GM21381 (cell line): ENCODE results near the gene WDR11.
A peak's percentile ranks its signal among the peaks of the same experiment; 100 is the strongest.

Experiments
- ATAC-seq: cut with Tn5 transposase; IDR thresholded peaks from one replicate; pipeline ENCODE4 v1.9.1; 2021; ENCODE audit warnings: mild to moderate bottlenecking, moderate library complexity; ENCODE audit not compliant: unreplicated experiment

Gene WDR11, protein sequence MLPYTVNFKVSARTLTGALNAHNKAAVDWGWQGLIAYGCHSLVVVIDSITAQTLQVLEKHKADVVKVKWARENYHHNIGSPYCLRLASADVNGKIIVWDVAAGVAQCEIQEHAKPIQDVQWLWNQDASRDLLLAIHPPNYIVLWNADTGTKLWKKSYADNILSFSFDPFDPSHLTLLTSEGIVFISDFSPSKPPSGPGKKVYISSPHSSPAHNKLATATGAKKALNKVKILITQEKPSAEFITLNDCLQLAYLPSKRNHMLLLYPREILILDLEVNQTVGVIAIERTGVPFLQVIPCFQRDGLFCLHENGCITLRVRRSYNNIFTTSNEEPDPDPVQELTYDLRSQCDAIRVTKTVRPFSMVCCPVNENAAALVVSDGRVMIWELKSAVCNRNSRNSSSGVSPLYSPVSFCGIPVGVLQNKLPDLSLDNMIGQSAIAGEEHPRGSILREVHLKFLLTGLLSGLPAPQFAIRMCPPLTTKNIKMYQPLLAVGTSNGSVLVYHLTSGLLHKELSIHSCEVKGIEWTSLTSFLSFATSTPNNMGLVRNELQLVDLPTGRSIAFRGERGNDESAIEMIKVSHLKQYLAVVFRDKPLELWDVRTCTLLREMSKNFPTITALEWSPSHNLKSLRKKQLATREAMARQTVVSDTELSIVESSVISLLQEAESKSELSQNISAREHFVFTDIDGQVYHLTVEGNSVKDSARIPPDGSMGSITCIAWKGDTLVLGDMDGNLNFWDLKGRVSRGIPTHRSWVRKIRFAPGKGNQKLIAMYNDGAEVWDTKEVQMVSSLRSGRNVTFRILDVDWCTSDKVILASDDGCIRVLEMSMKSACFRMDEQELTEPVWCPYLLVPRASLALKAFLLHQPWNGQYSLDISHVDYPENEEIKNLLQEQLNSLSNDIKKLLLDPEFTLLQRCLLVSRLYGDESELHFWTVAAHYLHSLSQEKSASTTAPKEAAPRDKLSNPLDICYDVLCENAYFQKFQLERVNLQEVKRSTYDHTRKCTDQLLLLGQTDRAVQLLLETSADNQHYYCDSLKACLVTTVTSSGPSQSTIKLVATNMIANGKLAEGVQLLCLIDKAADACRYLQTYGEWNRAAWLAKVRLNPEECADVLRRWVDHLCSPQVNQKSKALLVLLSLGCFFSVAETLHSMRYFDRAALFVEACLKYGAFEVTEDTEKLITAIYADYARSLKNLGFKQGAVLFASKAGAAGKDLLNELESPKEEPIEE

DNA sequence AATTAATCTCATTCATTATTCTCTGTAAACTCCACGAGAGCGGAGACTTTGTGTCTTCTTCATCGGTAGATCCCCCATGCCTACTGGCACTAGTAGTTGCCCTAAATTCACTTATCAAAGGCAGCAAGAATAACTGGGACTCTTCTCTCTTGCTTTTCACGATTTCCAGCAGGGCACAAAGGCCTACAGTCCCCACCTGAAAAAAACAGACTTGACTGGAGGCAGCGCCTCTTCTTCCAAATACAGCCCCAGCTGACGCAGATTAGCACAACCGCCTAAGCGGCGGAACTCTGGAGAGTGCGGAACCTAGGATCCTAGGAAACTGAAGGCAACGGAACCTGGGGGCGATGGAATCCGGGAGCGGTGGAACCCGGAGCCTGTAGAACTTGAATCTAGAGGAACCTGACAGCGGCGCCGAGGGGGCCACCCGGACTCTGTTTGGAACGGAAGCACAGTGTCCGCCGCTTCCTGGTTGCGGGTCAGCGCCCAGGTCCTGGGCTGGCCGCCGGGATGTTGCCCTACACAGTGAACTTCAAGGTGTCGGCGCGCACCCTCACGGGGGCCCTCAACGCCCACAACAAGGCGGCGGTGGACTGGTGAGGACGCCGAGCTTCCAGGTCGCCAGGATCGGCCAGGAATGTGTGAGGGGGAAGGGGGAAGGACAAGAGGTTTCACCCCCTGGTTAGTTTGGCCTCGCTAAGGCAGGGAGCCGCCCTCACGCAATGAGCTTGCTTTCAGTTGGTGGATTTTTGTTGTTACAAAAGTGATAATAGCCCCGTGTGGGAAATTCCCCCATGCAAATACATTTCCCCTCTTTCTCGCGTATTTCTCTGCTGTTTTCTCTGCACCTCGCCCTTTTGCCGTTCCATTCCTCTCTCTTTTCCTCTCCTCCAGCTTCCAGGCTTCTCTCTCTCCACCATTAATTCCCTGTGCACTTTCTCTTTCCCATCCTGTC, at the start of gene WDR11:
WDR11 (plus strand) TSS at position 452 of the 955 bp plus-strand sequence; CDS start at position 511, 59 bp downstream.
- ATAC-seq: peak; percentile 98

GRCh38 chr10:120802935-120803334, 48.2 kb upstream of the WDR11 start:
- no peak for ATAC-seq

DNA sequence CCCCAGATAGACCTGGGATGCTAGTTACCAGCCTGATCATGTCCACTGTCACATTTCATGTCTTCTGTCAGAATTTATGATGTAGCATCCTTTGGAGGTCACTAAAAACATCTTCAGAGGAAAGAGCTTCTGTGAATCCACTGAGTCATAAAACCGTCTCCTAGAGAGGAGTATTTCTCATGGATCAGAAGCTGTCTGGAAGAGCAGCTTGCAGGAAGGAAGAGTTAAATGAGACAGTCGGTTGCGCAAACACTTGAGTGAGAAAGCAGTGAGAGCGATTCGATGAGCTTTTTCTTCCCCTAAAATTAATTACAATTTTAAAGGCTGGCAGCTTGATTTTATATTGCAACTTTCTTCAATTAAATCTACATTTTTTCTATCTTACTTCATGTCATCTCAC, 47.2 kb upstream of the WDR11 start:
- ATAC-seq: no peak

DNA sequence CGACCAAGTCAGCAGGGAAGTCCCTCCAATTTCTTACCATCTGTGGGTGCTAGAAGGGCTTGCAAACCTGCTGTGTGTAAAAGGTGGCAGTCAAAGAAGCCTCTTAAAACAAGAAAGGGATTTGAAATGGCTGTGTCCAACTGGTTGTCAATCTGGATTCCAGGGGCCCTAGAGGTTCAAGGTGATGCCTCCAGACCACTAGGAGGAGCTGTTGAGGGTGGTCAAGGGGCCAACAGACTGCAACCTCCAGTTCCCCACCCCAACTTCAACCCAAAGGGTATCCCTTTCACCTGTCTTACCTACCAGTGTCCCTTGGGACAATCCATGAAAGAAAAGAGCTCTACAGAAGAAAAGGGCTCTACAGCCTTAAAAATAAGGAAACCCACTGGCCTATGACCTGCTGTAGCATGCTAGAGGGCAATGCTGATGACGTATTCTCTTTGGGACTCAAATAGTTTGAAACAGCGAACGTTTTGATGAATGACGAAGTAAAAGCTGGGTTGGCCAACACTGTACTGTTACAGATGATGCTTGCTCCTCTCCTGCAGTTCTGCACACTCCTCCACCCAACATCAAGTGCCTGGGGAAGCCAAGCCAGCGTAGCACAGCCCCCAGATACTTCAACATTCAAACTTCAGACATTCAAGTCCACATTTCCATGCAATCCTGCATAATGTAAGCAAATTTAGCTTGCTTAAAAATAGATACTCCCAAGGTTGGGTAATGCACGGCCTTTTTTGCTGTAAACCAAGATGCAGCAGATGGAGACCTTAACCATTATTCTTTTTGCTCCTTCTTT, 45.9 kb upstream of the WDR11 start:
- ATAC-seq: no peak

GRCh38 chr10:120806081-120806480, 45.1 kb upstream of the WDR11 start:
- ATAC-seq: no peak

DNA sequence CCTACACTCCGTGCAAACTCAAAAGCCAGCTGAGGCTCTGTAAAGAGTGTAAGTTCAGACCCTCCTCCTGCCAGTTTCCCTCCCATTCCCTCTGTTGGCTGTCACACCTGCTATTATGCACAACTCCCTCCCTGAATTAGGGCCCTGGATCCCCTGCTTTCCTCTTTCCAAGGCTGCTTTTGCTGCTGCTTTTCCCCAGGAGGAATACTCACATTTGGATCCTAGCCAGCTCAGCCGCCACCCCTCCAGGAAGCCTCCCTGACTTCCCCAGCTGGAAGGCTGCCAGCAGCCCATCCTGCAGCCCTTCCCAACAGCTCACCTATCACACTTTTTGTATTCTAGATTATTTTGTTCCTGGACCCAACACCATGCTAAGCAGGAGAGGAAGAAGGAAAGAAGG, 40.9 kb upstream of the WDR11 start:
- no peak for ATAC-seq

DNA sequence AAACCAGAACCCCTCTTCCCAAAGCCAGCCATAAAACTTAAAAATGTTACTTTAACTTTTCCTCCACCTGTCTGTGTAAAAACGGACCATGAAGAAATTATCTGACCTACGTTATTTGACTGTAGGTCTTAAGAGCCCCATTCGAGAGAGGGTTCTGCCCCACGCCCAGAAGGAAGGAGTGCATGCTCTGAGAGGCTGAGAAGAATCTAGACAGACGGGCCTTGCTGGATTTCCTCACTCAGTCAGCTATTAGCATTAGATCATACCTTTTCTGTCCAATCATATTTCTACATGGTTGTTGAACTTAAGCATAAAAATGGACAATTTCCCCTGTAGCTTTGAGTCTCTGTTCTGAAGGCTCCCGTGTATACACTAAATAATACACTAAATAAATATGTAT, 38.1 kb upstream of the WDR11 start:
- no peak for ATAC-seq

- no peak for ATAC-seq
These were observed 32.9 kb upstream of the WDR11 start for GRCh38 chr10:120818301-120818700.

DNA sequence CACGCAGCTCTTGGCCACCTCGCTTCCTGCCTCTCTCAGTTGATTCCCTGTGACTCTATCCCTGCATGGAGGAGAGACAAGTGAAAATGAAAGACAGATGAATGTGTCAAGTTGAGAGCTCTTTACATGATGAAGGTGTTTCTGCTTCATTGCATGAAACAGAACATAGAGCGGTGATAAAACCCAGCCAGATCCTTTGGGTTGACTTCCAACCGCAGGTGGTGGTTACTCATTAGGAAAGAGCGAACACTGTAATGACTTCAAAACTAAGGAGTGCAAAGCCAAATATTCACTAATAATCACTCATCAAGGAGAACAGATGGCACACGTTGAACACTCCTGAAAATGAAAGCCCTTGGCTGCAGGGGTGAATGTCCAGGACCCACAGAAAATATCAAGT, 31.8 kb upstream of the WDR11 start:
- no peak for ATAC-seq

- ATAC-seq: no peak
These were observed 27.9 kb upstream of the WDR11 start for GRCh38 chr10:120823266-120823665.

DNA sequence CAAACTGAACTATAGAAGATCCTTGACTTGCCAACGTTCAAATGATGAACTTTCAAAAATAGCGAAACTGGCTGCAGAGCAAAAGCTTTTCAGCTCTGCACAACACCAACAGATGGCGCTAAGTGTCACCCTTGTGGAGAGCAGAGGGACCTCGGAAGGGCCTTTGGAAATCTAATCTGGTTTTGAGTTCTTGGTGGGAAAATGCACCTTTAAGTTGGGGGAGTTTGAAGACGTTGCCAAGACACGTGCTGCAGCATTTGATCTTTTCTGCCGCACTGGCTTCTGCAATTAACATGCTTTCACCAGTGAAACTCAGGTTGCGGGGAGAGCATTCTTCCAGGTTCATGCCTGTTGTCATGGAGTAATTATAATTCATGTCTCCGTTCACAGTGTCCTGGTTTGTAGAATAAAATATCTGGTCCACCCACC, 26.3 kb upstream of the WDR11 start:
- no peak for ATAC-seq

DNA sequence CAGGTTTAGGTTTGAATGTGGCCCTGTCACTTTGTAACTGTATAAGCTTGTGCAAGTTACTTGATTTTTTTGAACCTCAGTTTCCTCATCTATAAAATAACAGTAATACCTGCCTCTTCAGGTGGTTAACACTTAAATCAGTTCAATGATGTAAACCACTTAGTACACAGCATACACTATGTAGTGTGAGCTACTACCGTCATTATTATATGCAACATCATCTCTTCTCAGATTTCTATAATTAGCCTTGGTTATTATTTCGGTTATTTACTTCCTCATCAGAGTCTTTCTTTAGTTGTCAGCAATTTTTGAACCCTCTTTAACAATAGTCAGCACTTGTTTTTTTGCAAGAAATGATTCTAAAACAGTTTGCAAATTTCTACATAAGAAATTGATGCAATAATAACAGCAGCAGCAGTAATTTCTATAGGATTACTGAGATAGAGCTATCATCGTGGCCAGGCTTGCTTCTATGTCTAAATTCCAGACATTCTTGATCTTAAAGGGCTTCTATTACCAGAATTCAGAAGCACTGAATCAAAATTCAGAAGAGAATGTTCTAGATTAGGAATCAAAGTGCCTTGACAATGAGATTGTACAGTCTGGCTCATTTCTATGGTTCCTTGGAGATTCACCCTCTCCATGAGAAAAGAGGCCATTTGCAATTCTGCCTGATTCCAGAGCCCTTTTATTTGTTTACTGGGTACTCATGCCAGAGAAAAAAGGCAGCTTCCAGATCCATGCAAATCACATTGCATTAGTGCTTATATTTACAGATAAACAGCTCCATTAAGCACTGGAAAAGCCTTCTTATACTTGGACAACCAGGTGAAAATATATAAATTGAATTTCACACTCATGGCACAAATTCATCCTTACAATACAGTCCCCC, 25.0 kb upstream of the WDR11 start:
- ATAC-seq: no peak

DNA sequence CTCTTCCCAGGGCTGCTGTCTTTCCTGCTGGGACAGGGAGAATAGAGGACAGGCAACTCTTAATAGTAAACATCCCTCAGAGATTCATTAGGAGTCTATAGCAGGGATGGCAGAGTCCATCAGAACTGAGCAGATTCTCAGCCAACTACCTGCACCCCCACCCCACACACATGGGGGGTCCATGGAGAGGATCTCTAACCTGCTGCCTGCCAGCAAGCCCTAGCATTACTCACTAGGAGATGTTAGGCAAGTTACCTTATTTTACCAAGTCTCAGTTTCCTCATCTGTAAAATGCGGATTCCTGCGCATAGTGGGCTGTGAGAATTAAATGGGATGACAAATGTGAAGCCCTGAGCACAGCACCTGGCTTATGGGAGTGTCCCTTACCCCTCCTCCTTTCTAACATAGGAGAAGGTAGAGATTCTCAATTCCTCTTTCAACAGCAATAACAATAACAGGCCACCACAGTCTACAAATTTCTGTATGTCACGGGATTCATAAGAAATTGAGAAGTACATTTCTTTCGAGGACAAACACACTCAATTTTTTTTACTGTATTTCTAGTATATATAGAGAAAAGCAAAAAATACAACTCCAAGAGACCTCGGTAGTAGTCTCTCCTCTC, 23.8 kb upstream of the WDR11 start:
- ATAC-seq: no peak

DNA sequence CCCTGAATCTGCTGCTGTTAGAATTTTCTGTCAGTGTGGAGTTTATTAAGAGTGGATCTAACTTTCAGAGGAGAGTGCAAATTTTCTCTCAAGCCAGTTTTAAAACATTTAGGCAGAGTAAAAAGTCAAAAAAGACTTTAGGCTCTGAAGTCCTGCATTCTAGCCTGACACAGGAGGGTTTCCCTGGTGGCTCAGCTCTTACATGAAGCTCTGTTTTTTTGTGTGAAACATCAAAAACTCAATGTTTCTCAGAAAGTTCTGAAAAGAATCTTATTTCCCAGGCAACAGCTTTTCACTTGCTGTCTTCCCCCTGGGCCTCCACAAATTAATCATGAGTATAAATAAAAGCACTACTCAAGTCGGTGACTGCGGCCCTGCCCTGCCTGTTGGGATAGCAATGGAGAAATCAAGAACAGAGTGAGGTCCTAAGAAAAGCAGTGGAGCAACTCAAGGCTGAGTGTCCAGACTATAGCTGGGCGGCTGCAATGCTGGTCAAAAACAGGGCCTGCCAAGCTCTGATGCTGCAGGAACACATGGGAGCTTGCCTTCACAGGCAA, 22.3 kb upstream of the WDR11 start:
- no peak for ATAC-seq

- no peak for ATAC-seq
These were observed 19.1 kb upstream of the WDR11 start for GRCh38 chr10:120832106-120832505.

DNA sequence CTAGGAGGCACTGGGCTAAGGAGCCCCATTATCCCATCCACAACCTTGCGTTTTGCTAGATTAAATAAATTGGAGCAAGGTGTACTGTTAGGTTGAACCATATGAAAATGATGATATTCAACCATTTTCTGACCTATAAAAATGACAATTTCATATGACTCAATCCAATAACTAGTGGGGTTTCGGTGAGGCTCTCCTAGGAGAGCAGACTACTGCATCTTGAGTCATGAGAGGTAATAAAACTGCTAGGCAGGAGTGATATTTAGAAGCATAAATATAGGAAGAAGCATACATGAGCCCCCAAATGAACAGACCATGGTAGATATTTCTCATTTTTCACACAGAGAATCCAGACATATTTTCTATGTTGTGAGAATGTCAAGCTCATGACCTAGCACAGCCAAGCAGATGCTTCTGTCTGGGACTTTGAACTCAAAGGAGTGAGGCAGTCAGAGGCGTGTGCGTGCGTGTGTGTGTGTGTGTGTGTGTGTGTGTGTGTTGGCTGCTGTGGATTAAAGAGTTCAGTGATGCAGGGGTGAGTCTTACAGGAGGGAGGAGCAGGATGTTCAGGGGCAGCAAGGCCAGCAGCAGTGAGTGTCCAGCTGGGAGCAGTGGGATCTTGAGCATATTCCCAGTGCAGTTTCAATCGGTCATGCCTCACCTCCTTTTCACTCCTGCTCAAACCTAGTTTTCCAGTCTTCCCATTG, 17.8 kb upstream of the WDR11 start:
- no peak for ATAC-seq

DNA sequence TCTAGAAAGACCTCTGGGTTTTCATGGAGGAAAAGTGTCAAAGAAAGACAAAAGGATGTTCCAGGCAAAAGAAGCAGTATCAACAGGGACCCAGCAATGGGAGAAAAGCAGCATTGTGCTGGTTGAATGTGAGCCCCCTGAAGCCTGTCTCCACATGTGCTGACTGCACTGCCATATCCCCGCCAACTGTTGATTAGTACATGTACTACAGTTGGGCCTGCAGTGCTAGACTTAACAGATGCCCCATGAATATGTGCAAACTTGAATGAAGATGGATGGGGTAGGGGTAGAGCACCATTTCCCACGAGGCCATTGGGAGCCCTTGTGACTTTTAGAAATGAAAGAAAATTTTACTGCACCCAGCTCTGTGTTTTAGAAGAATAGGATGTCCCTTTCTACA, 15.6 kb upstream of the WDR11 start:
- no peak for ATAC-seq
